Superior temporal gyrus (tissue), 1 donor: ENCODE results near the gene ADGRB2.

ENCODE experiments used
- DNase-seq: peaks from one replicate; pipeline ENCODE4 v3.0.0-alpha.2; 2016; ENCODE audit errors: extremely low spot score

ADGRB2 gene

GRCh38 chr1:31679091-31679490 is 85.0 kb downstream of the ADGRB2 start:
- DNase-seq: no peak

GRCh38 chr1:31678681-31679080 is 85.5 kb downstream of the ADGRB2 start:
- DNase-seq: no peak

- no peak for DNase-seq
Observed at GRCh38 chr1:31677949-31678348, 86.2 kb downstream of the ADGRB2 start.

- DNase-seq: no peak
Observed at GRCh38 chr1:31677401-31677800, 86.7 kb downstream of the ADGRB2 start.
